Transverse colon (tissue), 4 donors: ENCODE data around the gene NID2. TPM values are rescaled to one million over a fixed set of nuclear protein-coding genes. Genes with fewer than 3 reads are reported as not detected.

Experiments
- DNase-seq: peaks from one replicate; pipeline ENCODE4 v3.0.0-alpha.2; 2019
- H3K27ac ChIP-seq, 4 donors: fragments of 200-600 bp; sonication (generic); 2 replicates each; pipeline ENCODE4 v1.5.1; 2016 to 2018; ENCODE audit warnings: inconsistent platforms in 4 of 4
- H3K27me3 ChIP-seq: fragments of 200-600 bp; sonication (generic); 2 replicates; pipeline ENCODE4 v1.5.1; 2017; ENCODE audit warnings: inconsistent platforms
- H3K36me3 ChIP-seq, 4 donors: fragments of 200-600 bp; sonication (generic); 2 replicates each; pipeline ENCODE4 v1.5.1; 2017 to 2019; ENCODE audit warnings: inconsistent platforms in 4 of 4
- H3K4me1 ChIP-seq, 4 donors: fragments of 200-600 bp; sonication (generic); 2 replicates each; pipeline ENCODE4 v1.5.1; 2017 to 2020; ENCODE audit warnings: inconsistent platforms in 4 of 4
- H3K4me3 ChIP-seq, 4 donors: fragments of 200-600 bp; sonication (generic); 1 replicate in 1 of 4; 2 replicates in 3 of 4; pipeline versions ENCODE4 v1.5.1 to v1.6.1; 2017 to 2019; ENCODE audit warnings: inconsistent platforms in 4 of 4
- H3K9me3 ChIP-seq, 2 donors: fragments of 200-600 bp; sonication (generic); 2 replicates each; pipeline ENCODE4 v1.5.1; 2017 to 2019; ENCODE audit warnings: inconsistent platforms in 2 of 2
- EP300 ChIP-seq: sonication (generic); formaldehyde crosslinking; IDR thresholded peaks from one replicate; pipeline ENCODE4 v1.6.1; 2017; ENCODE audit warnings: antibody characterized with exemption, low read depth
- POLR2A ChIP-seq: fragments of 450-650 bp; IDR thresholded peaks from one replicate; pipeline ENCODE4 v1.6.1; 2016; ENCODE audit warnings: antibody characterized with exemption, mild to moderate bottlenecking, moderate library complexity
- POLR2AphosphoS5 ChIP-seq, 3 donors: sonication (generic); formaldehyde crosslinking; IDR thresholded peaks; one replicate each; pipeline ENCODE4 v1.6.1; 2016; ENCODE audit warnings: antibody characterized with exemption in 3 of 3
- WGBS, 2 donors: methylation state at CpG; one replicate each; pipeline ENCODE4 v1.1.5; 2018; ENCODE audit warnings: low coverage in 1 of 2; 5-methylcytosine and 5-hydroxymethylcytosine counted together
- in situ Hi-C, 4 donors: fragments of 200-750 bp; cut with MboI; loops; one replicate each; pipeline versions ENCODE4 v1.15.0 to v1.15.1; 2017; ENCODE audit warnings: low sequenced_read_pairs in 3 of 4, low pct_ligation_motif_present in 1 of 4, low pct_unique_long_range_greater_than_20kb in 1 of 4
- intact Hi-C: fragments of 100-400 bp; cut with DNase I; formaldehyde crosslinking; loops from one replicate; pipeline ENCODE4 v1.15.1; 2023; ENCODE audit warnings: low total_unique reads
- total RNA-seq, 4 donors: library from RNA; depleted of rRNA; stranded (reverse); fragments of >200 nt; gene quantifications; one replicate each; pipeline ENCODE4 v1.1.0, GENCODE V29; 2016
- TF ChIP-seq, protein P1 (sequence below), 5 experiments: fragments of 200-600 bp in 3 of 5; fragments of 450-650 bp in 2 of 5; sonication (generic) in 3 of 5; IDR thresholded peaks; 1 replicate in 2 of 5; 2 replicates in 3 of 5; pipeline ENCODE4 v1.5.1; 2016 to 2017; ENCODE audit warnings: antibody characterized with exemption in 5 of 5, inconsistent platforms in 3 of 5, mild to moderate bottlenecking in 2 of 5, moderate library complexity in 1 of 5

Gene NID2
- total RNA-seq, 4 donors from 2014 or later = 8.3 to 62.7 (median 27.4) TPM

DNA sequence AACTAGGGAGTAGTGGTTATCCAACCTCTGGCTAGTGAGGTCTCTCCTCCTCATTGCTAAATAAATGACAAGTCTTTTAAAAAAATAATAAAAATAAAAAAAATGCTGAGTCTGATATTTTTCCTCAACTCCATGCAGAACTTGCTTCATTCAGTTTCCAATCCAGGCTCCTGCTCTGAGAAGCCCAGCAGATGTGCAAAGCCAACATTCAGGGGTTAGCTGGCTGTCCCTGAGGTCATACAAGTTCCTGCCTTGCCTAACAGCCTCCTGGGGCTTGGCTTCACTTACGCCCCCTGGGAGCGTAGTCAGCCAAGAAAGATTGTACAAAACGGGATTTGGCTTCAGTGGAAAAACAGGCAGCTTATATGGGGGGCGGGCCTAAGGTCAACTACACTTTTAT, 56.2 kb downstream of the NID2 start:
- Histone ChIP-seq H3K27ac (no peak overlapping the region), H3K9me3 (no peaks in the 10 kb centered on the region), H3K4me1 (peaks cover 0 to 1% (median 0%) of the 10 kb centered on the region in 4 donors), H3K27me3 (no peaks in the 10 kb centered on the region), H3K4me3 (no peak overlapping the region), H3K36me3 (peaks cover 0 to 26% (median 8%) of the 10 kb centered on the region in 4 donors)
- TF ChIP-seq POLR2AphosphoS5 (IDR thresholded peaks at IDR 0.05) (no peak), EP300 (no peak), POLR2A (no peak)
- TF ChIP-seq, protein P1, sequence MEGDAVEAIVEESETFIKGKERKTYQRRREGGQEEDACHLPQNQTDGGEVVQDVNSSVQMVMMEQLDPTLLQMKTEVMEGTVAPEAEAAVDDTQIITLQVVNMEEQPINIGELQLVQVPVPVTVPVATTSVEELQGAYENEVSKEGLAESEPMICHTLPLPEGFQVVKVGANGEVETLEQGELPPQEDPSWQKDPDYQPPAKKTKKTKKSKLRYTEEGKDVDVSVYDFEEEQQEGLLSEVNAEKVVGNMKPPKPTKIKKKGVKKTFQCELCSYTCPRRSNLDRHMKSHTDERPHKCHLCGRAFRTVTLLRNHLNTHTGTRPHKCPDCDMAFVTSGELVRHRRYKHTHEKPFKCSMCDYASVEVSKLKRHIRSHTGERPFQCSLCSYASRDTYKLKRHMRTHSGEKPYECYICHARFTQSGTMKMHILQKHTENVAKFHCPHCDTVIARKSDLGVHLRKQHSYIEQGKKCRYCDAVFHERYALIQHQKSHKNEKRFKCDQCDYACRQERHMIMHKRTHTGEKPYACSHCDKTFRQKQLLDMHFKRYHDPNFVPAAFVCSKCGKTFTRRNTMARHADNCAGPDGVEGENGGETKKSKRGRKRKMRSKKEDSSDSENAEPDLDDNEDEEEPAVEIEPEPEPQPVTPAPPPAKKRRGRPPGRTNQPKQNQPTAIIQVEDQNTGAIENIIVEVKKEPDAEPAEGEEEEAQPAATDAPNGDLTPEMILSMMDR (IDR thresholded peaks at IDR 0.05) = no peak
- DNase-seq = no peak
- WGBS, 2 donors = 33 to 60% methylated on average over 1 to 4 of the region's 4 CpGs
- intact Hi-C loops (no loop called here), in situ Hi-C loops (loop anchor here in 1 of 4 donors (25.0 kb wide), 2 partner anchors 250 to 475 kb away; partner anchors contain the start of gene PTGDR)

DNA sequence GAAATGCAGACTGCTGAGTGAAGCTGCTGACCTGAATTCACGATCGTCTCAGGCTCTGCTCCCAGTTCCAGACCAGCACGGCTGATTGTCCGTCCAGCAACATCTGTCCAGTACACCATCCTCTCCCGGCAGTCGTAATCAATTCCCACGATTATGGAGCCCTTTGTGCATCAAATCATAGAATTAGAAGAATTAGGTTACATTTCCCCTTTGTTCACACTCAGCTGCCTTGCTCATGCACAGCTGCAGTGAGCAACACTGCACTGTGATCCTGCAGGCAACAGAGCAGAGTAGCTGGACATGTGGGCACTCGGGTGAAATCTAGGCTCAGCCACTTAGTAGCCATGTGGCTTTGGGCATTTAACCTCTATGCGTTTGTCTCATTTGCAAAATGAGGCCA, 57.3 kb downstream of the NID2 start:
- no peak overlapping the region for H3K4me3 ChIP-seq
- H3K27ac ChIP-seq = no peak overlapping the region
- WGBS, 2 donors = 91 to 100% methylated on average over 2 to 9 of the region's 9 CpGs
- H3K4me1 ChIP-seq = no peaks in the 10 kb centered on the region
- in situ Hi-C loops = loop anchor here in 1 of 4 donors (25.0 kb wide), 2 partner anchors 251 to 476 kb away; partner anchors contain the start of gene PTGDR
- intact Hi-C loops = no loop called here
- no peak for DNase-seq
- H3K36me3 ChIP-seq = peaks cover 0 to 37% (median 13%) of the 10 kb centered on the region in 4 donors
- H3K27me3 ChIP-seq = no peaks in the 10 kb centered on the region
- TF ChIP-seq POLR2A = no peak
- TF ChIP-seq POLR2AphosphoS5 (IDR thresholded peaks at IDR 0.05) = no peak
- TF ChIP-seq, protein P1 (IDR thresholded peaks at IDR 0.05) = no peak
- TF ChIP-seq EP300 = no peak
- H3K9me3 ChIP-seq = no peaks in the 10 kb centered on the region

DNA sequence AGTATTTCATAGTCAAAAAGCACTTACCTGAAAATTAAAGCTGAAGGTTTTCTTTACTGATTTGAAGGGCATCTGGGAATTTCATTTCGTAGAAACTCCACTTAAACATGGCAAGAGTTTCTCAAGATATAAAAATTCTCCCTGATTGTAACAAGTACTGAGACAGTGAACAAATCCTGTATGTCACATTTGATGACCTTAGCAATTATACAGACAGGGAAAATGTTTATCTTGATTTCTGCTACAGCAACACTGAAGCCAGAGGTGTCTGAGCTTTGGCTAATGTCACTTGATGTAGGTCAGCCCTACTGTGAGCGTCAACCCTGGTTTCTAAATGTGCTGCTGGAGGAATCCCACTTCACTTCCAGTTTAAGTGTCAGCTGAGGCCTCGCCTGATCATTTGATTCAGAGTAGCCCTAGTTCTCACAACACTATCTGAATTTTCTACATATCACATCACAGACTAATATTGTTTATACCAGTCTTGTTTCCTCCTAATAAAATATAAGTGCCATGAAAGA, 58.6 kb downstream of the NID2 start:
- Histone ChIP-seq H3K4me3 (no peak overlapping the region), H3K36me3 (peaks cover 0 to 49% (median 19%) of the 10 kb centered on the region in 4 donors), H3K9me3 (no peaks in the 10 kb centered on the region), H3K27me3 (no peaks in the 10 kb centered on the region), H3K4me1 (no peaks in the 10 kb centered on the region), H3K27ac (no peak overlapping the region)
- DNase-seq = no peak
- TF ChIP-seq, protein P1 (IDR thresholded peaks at IDR 0.05) = no peak
- TF ChIP-seq POLR2AphosphoS5 (IDR thresholded peaks at IDR 0.05) = no peak
- TF ChIP-seq EP300 = no peak
- TF ChIP-seq POLR2A = no peak
- intact Hi-C loops = no loop called here
- in situ Hi-C loops = loop anchor here in 1 of 4 donors (25.0 kb wide), 2 partner anchors 252 to 477 kb away; partner anchors contain the start of gene PTGDR
- 68 to 100% methylated on average over 2 to 3 of the region's 3 CpGs for WGBS, 2 donors

DNA sequence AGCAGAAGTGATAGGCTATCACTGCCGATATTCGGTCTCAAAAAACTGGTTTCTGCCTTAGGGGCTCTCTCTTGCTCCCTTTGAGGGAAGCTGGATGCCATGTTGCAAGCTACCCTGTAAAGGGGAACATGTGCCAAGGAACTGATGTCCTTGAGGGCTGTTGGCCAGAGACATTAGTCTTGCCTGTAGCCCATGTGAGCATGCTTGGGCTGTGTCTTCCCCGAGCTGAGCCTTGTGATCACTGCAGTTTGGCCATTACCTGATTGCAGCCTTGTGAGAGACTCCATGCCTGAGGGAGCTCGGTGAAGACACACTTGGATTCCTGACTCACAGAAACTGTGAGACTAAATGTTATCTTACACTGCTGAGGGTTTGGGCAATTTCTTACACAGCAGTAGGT, 60.7 kb downstream of the NID2 start:
- Histone ChIP-seq H3K4me3 (no peak overlapping the region), H3K4me1 (peaks cover 0 to 11% (median 4%) of the 10 kb centered on the region in 4 donors), H3K27ac (no peak overlapping the region), H3K27me3 (no peaks in the 10 kb centered on the region), H3K9me3 (no peaks in the 10 kb centered on the region), H3K36me3 (peaks cover 0 to 64% (median 29%) of the 10 kb centered on the region in 4 donors)
- in situ Hi-C loops = loop anchor here in 1 of 4 donors (25.0 kb wide), 2 partner anchors 254 to 479 kb away; partner anchors contain the start of gene PTGDR
- no peak for DNase-seq
- WGBS, 2 donors = 95% methylated on average over 2 of the region's 4 CpGs; no CpG with 5 or more reads in 1 of the 2 donors
- TF ChIP-seq EP300 = no peak
- TF ChIP-seq, protein P1 (IDR thresholded peaks at IDR 0.05) = no peak
- no peak for TF ChIP-seq POLR2AphosphoS5 (IDR thresholded peaks at IDR 0.05)
- no peak for TF ChIP-seq POLR2A
- intact Hi-C loops = no loop called here
